NCI-H2029 treated with DMSO at 0.1 percent for 48 hours (cell line): ENCODE data around the gene SULT1E1.

Source experiments
- DNase-seq: peaks from one replicate; lab custom pipeline; 2025; lab: John Stamatoyannopoulos, UW

The SULT1E1 gene

DNA sequence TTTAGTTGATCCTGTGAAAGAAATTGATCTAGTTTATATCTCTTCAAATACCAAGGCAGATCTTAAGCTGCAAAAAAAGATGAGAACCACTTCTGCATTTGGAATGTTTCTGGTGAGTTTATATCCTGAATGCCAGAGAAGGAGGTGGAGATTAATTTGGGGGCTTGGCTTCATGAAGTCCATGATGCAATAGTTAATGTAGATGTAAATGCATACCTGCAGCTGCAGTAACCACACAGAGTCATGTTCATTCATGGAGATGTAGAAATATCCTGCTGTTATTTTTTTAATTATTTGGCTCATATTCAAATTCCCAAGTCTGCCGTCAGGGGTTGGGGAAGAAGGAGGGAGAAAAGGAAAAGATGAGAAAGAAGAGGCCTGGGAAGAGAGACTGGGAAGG, at the start of gene SULT1E1:
Gene SULT1E1 (minus strand): TSS at position 94 of the 400 bp plus-strand sequence. CDS start 2,501 bp downstream, outside the sequence.
- no peak for DNase-seq

- DNase-seq: no peak
These were observed 49.2 kb upstream of the SULT1E1 start for GRCh38 chr4:69909195-69909594.

GRCh38 chr4:69907151-69907550, 47.2 kb upstream of the SULT1E1 start:
- no peak for DNase-seq

DNA sequence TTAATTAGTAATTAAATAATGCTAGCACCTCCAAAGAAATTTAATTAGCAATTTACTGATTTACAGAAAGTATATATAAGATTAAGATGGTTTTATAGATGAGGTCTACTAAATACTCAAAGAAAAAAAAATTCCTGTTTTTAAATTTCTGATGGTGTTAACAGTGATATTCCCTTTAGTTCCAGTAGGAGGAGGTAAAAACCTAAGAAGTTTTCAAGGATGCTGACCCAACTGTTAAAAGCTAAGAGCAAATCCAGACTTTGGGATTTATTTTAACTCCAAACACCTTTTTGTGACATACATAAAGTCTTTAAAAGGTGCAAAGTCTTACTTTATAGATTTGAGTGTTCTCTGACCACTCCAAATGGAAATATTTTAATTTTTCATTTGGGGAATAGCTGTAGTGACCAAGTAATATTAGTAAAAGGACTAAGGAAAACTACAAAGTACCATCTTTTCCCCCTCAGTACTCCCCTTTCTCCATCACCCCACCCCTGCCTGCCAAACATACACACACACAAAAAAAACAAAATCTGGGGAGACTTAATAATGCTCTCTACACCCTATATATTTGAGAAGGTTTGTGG, 36.7 kb upstream of the SULT1E1 start:
- no peak for DNase-seq

DNA sequence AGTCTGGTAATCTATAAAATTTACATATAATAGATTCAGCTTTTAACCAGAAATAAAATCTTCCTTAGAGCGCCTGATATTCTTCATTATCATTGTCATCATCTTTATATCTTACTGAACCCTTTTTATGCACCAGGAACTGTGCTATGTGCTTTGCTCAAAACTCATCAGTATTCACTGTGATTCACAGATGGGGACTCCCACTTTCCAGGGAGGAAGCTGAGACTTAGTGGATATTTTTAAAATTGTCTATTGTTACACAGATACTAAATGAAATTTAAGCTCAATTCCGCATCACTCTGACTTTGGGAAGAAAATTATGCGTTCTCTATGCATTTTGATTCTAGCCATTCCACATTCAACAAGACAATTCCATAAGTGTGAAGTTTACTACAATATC, 34.8 kb upstream of the SULT1E1 start:
- DNase-seq: no peak

GRCh38 chr4:69894186-69894585, 34.2 kb upstream of the SULT1E1 start:
- no peak for DNase-seq

DNA sequence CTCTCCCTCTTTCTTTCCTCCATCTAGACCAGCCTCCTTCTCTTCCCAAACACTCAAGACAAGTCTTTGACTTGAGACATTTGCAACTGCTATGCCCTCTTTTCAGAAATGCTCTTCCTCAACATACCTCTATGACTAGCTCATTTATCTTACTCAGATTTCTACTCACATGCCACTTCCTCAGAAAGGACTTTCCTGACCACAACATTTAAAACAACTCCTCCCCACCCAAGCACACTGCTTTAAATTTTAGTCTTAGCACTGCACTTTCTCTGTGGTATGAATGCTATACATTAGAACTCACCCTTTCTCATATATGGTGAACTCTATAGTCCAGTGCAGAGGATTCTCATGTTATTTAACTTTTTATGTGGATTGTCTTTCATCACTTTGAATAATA, 28.4 kb upstream of the SULT1E1 start:
- DNase-seq: no peak

- DNase-seq: no peak
These were observed 22.2 kb upstream of the SULT1E1 start for GRCh38 chr4:69882150-69882549.

DNA sequence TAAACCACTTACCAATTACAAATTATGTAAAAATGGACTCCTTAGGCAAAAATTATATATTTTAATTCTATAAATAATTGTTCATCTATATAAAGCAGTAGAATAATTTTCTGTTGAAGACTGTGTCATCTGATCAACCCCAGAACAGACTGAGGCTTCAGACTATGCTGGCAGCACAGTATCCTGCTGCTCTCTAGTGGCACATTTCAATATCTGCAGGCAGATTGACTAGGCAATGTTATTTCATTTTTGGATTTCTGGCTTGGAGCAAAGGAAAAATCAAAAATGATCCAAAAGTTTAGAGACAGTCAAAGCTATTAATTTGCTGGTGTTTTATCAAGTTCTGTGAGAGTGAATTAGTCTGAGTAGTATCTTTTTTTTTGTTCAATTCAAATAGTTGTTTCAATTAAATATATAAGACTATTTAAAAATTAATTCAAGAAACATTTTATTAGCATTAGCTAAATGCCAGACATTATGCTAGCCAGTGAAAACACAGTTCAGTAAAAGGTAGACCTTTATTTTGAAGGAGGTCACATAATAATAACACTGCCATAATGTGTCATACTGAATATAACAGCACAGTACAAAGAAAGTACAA, 21.3 kb upstream of the SULT1E1 start:
- DNase-seq: peak; percentile 21

GRCh38 chr4:69878250-69878649, 18.3 kb upstream of the SULT1E1 start:
- no peak for DNase-seq

DNA sequence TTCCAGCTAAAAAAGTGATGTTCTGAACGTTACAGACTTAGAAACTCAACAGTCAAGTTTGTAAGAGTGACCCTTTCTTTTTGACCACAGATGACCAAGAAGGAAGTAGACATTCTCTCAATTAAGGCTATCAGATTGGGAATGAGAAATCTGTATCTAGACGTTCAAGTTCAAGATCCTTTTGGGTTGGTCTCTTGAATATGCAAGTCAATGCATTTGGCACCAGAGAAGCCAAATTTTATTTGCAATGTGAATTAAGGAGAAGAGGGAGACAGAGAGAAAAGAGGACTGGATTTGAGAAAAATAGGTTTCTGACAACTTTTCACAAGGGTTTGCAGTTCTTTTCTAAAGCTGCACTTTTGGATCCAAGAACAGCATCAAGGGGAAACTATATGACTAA, 17.5 kb upstream of the SULT1E1 start:
- DNase-seq: no peak

GRCh38 chr4:69876071-69876470, 16.1 kb upstream of the SULT1E1 start:
- DNase-seq: no peak

GRCh38 chr4:69875576-69875975, 15.6 kb upstream of the SULT1E1 start:
- no peak for DNase-seq

DNA sequence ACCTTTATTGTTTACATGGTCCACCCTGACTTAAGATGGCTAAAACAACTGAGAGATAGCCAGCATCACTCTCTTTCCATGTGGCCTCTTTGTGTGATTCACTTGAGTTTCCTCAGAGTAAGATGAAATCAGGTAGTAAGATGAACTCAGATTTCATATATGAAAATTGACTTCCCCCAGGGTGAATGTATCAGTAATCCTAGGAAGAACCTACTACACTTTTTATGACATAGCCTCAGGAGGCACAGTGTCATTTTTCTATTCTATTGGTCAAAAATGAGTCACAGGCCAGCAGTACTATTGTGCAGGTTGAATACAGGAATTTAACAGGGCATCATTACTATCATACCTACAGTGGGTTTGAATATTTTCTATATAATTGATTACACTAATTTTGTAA, 14.6 kb upstream of the SULT1E1 start:
- DNase-seq: no peak

GRCh38 chr4:69861756-69862155, 1.8 kb upstream of the SULT1E1 start:
- DNase-seq: no peak

- DNase-seq: no peak
These were observed 765 bp upstream of the SULT1E1 start for GRCh38 chr4:69860521-69861298.

DNA sequence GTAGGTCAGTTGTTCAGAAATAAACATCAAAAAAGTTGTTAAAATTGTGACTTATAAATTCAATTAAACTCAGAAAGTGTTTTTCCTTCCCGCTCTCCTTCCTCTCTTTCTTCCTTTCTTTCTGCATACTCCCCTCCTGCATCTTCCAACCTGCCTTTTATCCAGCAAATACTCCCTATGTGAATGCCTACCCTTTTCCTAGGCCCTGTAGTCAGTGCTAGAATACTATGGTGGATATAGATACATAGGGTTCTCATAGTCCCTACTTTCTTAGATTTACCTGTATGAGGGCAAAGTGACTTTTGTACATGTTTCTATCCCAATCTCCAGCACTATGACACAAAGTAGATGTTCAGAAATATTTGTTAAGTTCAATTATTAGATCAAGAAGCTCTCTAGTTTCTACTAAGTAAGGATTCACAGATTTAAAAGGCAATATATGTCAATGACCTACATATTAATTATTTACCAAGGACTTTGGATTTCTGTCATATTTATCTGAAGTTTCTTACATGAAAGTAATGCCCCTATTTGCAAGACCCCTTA, 732 bp downstream of the SULT1E1 start:
- DNase-seq: no peak

GRCh38 chr4:69858690-69859089, 1.3 kb downstream of the SULT1E1 start:
- no peak for DNase-seq

GRCh38 chr4:69855822-69856221, 4.1 kb downstream of the SULT1E1 start:
- no peak for DNase-seq

DNA sequence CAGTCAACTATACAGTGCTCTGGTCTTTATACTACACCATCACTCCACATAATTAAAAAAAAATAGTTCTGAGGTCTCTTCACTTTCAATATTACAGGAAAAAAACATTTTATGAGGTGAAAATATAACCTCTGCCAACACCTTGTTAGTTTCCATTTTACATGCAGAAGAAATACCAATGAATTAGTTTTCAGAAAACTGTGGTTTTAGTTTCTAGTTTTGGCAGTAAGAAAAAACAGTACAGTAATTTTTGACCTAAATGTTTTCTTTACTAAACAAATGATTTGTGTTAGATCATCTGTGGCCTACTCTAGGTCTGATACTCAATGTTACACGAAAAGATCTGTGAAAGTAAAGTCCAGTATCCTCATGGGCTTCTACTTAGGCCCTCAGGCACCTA, 10.0 kb downstream of the SULT1E1 start:
- DNase-seq: no peak

- DNase-seq: no peak
These were observed 10.6 kb downstream of the SULT1E1 start for GRCh38 chr4:69849297-69849696.

GRCh38 chr4:69848028-69848427, 11.9 kb downstream of the SULT1E1 start:
- no peak for DNase-seq

GRCh38 chr4:69843932-69844331, 16.0 kb downstream of the SULT1E1 start:
- no peak for DNase-seq
